ENCODE data around the gene PLEKHM2. TPM values are rescaled to one million over a fixed set of nuclear protein-coding genes. Genes with fewer than 3 reads are reported as not detected.

PLEKHM2 gene
- total and polyA plus RNA-seq, 2 of the 8 experiments (the other 6 are each of a cell fraction or from before 2014, with no cell fraction given) = 38.3 to 47.6 TPM

DNA sequence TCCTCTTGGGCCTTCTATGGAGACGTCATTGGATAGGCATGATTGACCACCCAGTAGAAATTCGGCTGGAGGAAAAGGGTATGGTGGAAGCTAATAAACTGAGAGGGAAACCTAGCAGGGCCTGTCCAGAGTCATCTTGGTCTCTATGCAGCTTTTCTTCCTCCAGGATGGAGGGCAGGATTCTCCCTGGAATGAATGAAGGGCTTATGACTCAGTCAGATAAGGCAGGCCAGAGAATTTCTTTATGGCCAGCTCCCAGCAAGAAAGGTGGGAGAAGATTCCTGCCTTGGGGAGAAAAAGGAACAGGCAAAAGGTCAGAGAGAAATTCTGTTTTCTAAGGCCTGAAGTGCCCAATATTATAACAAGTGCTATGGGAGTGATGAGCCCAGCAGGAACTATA is 91.6 kb downstream of the PLEKHM2 start:
- Histone ChIP-seq H3K9ac (replicated peaks in 1 of 4; ENCODE audit: extremely low read depth in 1 of 4, low read depth in 3 of 4, low read length in 3 of 4) (no peak overlapping the region), H4K5ac (ENCODE audit: insufficient read length, low read depth, low read length) (no peak overlapping the region), H2AK5ac (ENCODE audit: low read depth, low read length) (no peak overlapping the region), H3K18ac (ENCODE audit: extremely low read depth, low read length) (no peak overlapping the region), H2BK5ac (ENCODE audit: low read depth, low read length) (no peak overlapping the region), H3K79me1 (ENCODE audit: low read depth, low read length) (0 out of 2 replicates have a peak, but pooled peaks cover 3% of the 10 kb centered on the region), H3K4me2 (ENCODE audit: insufficient read depth in 1 of 2, low read depth in 2 of 2, low read length in 2 of 2) (no peak overlapping the region), H3K36me3 (ENCODE audit: control insufficient read depth in 2 of 4, insufficient read depth in 4 of 4, low read length in 3 of 4) (peaks cover 31 to 82% (median 60%) of the 10 kb centered on the region in 4 experiments), H2AFZ (ENCODE audit: low read length) (no peak overlapping the region), H3K23me2 (ENCODE audit: low read depth, low read length) (no peaks in the 10 kb centered on the region), H4K91ac (replicated peaks; ENCODE audit: insufficient read length, low read length) (no peak overlapping the region), H3K4me1 (replicated peaks in 1 of 4; ENCODE audit: control insufficient read depth in 3 of 4, insufficient read depth in 4 of 4, low read length in 3 of 4) (no peaks in the 10 kb centered on the region), H3K4ac (replicated peaks; ENCODE audit: insufficient read length, low read depth, low read length) (no peak overlapping the region), H2BK20ac (ENCODE audit: low read length) (no peak overlapping the region), H3K23ac (ENCODE audit: insufficient read length) (no peak overlapping the region), H3K79me2 (ENCODE audit: control insufficient read depth in 1 of 2, insufficient read depth in 2 of 2, low read length in 2 of 2) (no peaks in the 10 kb centered on the region), H3K27me3 (replicated peaks in 1 of 4; ENCODE audit: control insufficient read depth in 3 of 4, extremely low read depth in 1 of 4, insufficient read depth in 3 of 4, low read length in 3 of 4) (no peaks in the 10 kb centered on the region), H2BK120ac (replicated peaks; ENCODE audit: low read depth, low read length) (no peak overlapping the region), H4K20me1 (replicated peaks in 1 of 2; ENCODE audit: control insufficient read depth in 1 of 2, insufficient read depth in 2 of 2, low read length in 2 of 2) (peaks cover 3 to 6% of the 10 kb centered on the region in 2 experiments), H3K9me3 (ENCODE audit: insufficient read depth in 2 of 2, low read depth in 1 of 2, low read length in 1 of 2) (no peaks in the 10 kb centered on the region), H3K27ac (ENCODE audit: low read depth, low read length) (no peak overlapping the region), H3K14ac (ENCODE audit: insufficient read length) (no peak overlapping the region), H2BK12ac (ENCODE audit: low read depth, low read length) (no peak overlapping the region), H2BK15ac (ENCODE audit: low read length) (no peak overlapping the region), H3K56ac (replicated peaks; ENCODE audit: insufficient read length, low read depth, low read length) (no peak overlapping the region), H3K4me3 (ENCODE audit: extremely low read depth in 1 of 4, insufficient read depth in 2 of 4, low read depth in 3 of 4, low read length in 4 of 4) (no peak overlapping the region), H4K8ac (ENCODE audit: extremely low read depth, insufficient read depth, low read length) (no peak overlapping the region)
- ChIA-PET POLR2A (ENCODE audit: partially characterized antibody) (interaction anchor here (0.6 to 6.3 kb wide), 8 partner anchors 10 to 186 kb away, joined by 3 to 33 read pairs (median 4); no protein-coding TSS in a partner anchor), CTCF (ENCODE audit: partially characterized antibody) (interaction anchor here (0.7 to 1.0 kb wide), 2 partner anchors 15 to 17 kb away, joined by 3 read pairs; no protein-coding TSS in a partner anchor)
- FAIRE-seq = no peak
- WGBS, 2 experiments (ENCODE audit: extremely low coverage in 1 of 2, insufficient coverage in 1 of 2, insufficient read length in 1 of 2, insufficient replicate concordance in 2 of 2, low coverage in 1 of 2, low lambda C conversion rate in 2 of 2, missing lambda C conversion rate in 1 of 2) = 92% methylated on average over 2 of the region's 2 CpGs; no CpG with 5 or more reads in 1 of the 2 experiments
- no peak for TF ChIP-seq CEBPB (IDR thresholded peaks at IDR 0.05; ENCODE audit: low read depth, low read length)
- TF ChIP-seq HDAC2 (IDR thresholded peaks at IDR 0.05; ENCODE audit: borderline replicate concordance in 1 of 2, low read depth in 2 of 2, low read length in 2 of 2) = no peak
- no peak for TF ChIP-seq TEAD4 (IDR thresholded peaks at IDR 0.05; ENCODE audit: low read depth, low read length)
- no peak for DNase-seq (ENCODE audit: low read depth in 1 of 2, low spot score in 2 of 2)

Measured in H1 (cell line).